Esophagus muscularis mucosa (tissue), 4 donors: ENCODE results near the gene ACER3. TPM values are rescaled to one million over a fixed set of nuclear protein-coding genes. Genes with fewer than 3 reads are reported as not detected.
"Not testable (repeated sequence)": the region's sequence is repeated elsewhere in the genome, so short reads cannot be mapped to it uniquely, and the experiment has no call there.

Experiments used
- DNase-seq: peaks from one replicate; pipeline ENCODE4 v3.0.0-alpha.2; 2017; ENCODE audit errors: extremely low spot score
- H3K27ac ChIP-seq, 4 donors: fragments of 200-600 bp; sonication (generic); replicated peaks in 1 of 4; 1 replicate in 3 of 4; 2 replicates in 1 of 4; pipeline ENCODE4 v1.5.1; 2016 to 2019; ENCODE audit warnings: mild to moderate bottlenecking in 1 of 4
- H3K27me3 ChIP-seq, 4 donors: fragments of 200-600 bp; sonication (generic); one replicate each; pipeline versions ENCODE4 v1.5.1 to v1.6.0; 2016 to 2019
- H3K36me3 ChIP-seq, 4 donors: fragments of 200-600 bp; sonication (generic); one replicate each; pipeline ENCODE4 v1.5.1; 2016 to 2019
- H3K4me1 ChIP-seq, 4 donors: fragments of 200-600 bp; sonication (generic); one replicate each; pipeline ENCODE4 v1.5.1; 2016 to 2019
- H3K4me3 ChIP-seq, 4 donors: fragments of 200-600 bp; sonication (generic); 1 replicate in 2 of 4; 2 replicates in 2 of 4; pipeline ENCODE4 v1.5.1; 2016 to 2019; ENCODE audit warnings: mild to moderate bottlenecking in 4 of 4, moderate library complexity in 1 of 4
- H3K9me3 ChIP-seq, 4 donors: fragments of 200-600 bp; sonication (generic); 1 replicate in 3 of 4; 2 replicates in 1 of 4; pipeline ENCODE4 v1.5.1; 2016 to 2019
- EP300 ChIP-seq: sonication (generic); formaldehyde crosslinking; IDR thresholded peaks from one replicate; pipeline ENCODE4 v1.6.1; 2017; ENCODE audit warnings: antibody characterized with exemption
- POLR2A ChIP-seq: fragments of 450-650 bp; IDR thresholded peaks from one replicate; pipeline ENCODE4 v1.6.1; 2017; ENCODE audit warnings: antibody characterized with exemption, moderate library complexity, mild to moderate bottlenecking, low read depth
- POLR2AphosphoS5 ChIP-seq, 2 donors: sonication (generic); formaldehyde crosslinking; IDR thresholded peaks; one replicate each; pipeline ENCODE4 v1.6.1; 2017; ENCODE audit warnings: antibody characterized with exemption in 2 of 2
- WGBS: methylation state at CpG from one replicate; pipeline ENCODE4 v1.1.5; 2018; 5-methylcytosine and 5-hydroxymethylcytosine counted together
- intact Hi-C: fragments of 100-400 bp; cut with DNase I; formaldehyde crosslinking; loops from one replicate; pipeline ENCODE4 v1.15.1; 2023
- total RNA-seq, 4 donors: library from RNA; depleted of rRNA; stranded (reverse); fragments of >200 nt; gene quantifications; one replicate each; pipeline versions ENCODE4 v1.1.0 to v1.2.1, GENCODE V29; 2016
- TF ChIP-seq, protein P1 (sequence below), 3 experiments: fragments of 200-600 bp in 2 of 3; fragments of 450-650 bp in 1 of 3; sonication (generic) in 2 of 3; IDR thresholded peaks; one replicate each; pipeline ENCODE4 v1.5.1; 2017 to 2019; ENCODE audit warnings: antibody characterized with exemption in 3 of 3, mild to moderate bottlenecking in 2 of 3, moderate library complexity in 1 of 3

Gene ACER3
- total RNA-seq, 4 donors from 2014 or later: 10.5 to 12.8 (median 11.2) TPM

DNA sequence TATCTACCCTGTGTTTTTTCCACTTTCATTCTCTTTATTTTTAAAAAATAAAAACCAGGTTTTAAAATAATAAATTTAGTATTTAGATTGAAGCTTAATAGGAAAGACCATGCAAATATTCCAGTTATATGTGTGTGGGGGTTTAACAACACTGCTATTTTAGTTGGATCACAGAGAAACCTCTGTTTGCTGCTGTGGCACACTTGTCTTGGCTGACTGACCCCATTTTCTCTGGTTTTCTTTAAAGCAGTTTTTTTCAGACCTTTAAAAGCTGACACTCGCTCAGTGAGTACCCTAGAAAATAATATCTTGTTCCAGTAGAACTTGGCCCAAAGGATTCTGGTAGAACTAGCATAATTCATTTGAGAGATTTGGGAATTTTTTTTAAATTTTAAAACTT lies 31.6 kb downstream of the ACER3 start:
- Histone ChIP-seq H3K36me3 (no peaks in the 10 kb centered on the region), H3K9me3 (no peaks in the 10 kb centered on the region), H3K4me1 (peaks cover 0 to 6% (median 0%) of the 10 kb centered on the region in 4 donors), H3K27me3 (no peaks in the 10 kb centered on the region), H3K27ac (no peak overlapping the region), H3K4me3 (no peak overlapping the region)
- WGBS: 91% methylated on average over 1 of the region's 1 CpG
- intact Hi-C loops: no loop called here
- TF ChIP-seq POLR2A (no peak), POLR2AphosphoS5 (IDR thresholded peaks at IDR 0.05) (no peak), EP300 (no peak)
- TF ChIP-seq, protein P1, sequence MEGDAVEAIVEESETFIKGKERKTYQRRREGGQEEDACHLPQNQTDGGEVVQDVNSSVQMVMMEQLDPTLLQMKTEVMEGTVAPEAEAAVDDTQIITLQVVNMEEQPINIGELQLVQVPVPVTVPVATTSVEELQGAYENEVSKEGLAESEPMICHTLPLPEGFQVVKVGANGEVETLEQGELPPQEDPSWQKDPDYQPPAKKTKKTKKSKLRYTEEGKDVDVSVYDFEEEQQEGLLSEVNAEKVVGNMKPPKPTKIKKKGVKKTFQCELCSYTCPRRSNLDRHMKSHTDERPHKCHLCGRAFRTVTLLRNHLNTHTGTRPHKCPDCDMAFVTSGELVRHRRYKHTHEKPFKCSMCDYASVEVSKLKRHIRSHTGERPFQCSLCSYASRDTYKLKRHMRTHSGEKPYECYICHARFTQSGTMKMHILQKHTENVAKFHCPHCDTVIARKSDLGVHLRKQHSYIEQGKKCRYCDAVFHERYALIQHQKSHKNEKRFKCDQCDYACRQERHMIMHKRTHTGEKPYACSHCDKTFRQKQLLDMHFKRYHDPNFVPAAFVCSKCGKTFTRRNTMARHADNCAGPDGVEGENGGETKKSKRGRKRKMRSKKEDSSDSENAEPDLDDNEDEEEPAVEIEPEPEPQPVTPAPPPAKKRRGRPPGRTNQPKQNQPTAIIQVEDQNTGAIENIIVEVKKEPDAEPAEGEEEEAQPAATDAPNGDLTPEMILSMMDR (IDR thresholded peaks at IDR 0.05): no peak
- no peak for DNase-seq

DNA sequence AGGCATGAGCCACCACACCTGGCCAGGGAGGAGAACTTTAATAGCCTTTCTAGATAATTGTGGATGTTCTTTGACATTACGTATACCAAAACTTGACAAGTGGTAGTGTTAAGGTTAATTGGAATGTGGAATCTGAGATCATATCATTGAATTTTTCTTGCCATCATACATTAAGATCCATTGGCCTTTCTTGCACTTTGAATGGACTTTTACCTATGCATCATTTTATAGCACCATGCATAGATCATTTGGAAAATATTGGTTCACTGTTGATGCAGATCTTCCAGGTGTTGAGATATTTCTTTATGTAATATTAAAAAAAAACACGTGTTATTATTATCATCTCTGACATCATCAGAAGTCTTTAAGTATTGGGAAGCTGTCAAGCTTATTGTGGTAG lies 36.5 kb downstream of the ACER3 start:
- intact Hi-C loops: no loop called here
- Histone ChIP-seq H3K4me1 (no peaks in the 10 kb centered on the region), H3K4me3 (no peak overlapping the region), H3K27me3 (no peaks in the 10 kb centered on the region), H3K36me3 (no peaks in the 10 kb centered on the region), H3K27ac (no peak overlapping the region), H3K9me3 (no peaks in the 10 kb centered on the region)
- WGBS: 94% methylated on average over 2 of the region's 2 CpGs
- TF ChIP-seq EP300 (no peak), POLR2AphosphoS5 (IDR thresholded peaks at IDR 0.05) (no peak), POLR2A (no peak)
- TF ChIP-seq, protein P1 (IDR thresholded peaks at IDR 0.05): no peak
- DNase-seq: no peak

DNA sequence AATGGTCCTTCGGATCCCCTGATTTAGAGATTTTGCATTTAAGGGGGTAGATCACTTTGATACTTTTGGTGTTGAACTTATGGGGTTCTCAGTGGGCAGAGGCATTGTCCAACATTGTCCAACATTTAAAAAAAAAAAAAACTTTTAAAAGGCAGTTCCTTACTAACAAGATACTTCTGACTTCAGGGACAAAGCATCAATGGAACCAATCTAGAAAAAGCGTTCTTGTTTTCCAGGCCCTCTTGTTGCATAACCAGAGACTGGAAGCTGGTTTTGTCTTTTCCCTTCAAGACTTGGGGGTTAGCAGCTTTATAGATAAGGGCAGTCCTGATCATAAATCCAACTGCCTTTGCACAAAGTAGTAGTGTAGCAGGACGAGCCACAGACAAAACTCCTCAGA lies 40.4 kb downstream of the ACER3 start:
- intact Hi-C loops: no loop called here
- DNase-seq: no peak
- Histone ChIP-seq H3K27ac (no peak overlapping the region), H3K4me3 (no peak overlapping the region), H3K4me1 (no peaks in the 10 kb centered on the region), H3K27me3 (no peaks in the 10 kb centered on the region), H3K9me3 (no peaks in the 10 kb centered on the region), H3K36me3 (no peaks in the 10 kb centered on the region)
- TF ChIP-seq EP300: no peak
- WGBS: 99% methylated on average over 3 of the region's 3 CpGs

DNA sequence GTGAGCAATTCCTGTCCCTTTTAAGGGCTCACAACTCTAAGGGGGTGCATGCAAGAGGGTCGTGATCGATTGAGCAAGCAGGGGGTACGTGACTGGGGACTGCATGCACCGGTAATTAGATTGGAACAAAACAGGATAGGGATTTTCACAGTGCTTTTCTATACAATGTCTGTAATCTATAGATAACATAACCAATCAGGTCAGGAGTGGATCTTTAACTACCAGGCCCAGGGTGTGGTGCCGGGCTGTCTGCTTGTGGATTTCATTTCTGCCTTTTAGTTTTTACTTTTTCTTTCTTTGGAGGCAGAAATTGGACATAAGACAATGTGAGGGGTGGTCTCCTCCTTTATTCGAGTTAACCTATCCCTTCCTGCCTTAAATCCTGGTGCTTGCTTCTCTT lies 40.9 kb downstream of the ACER3 start:
- H3K9me3 ChIP-seq, H3K27me3 ChIP-seq, H3K4me1 ChIP-seq, DNase-seq, H3K27ac ChIP-seq, H3K4me3 ChIP-seq, intact Hi-C loops, H3K36me3 ChIP-seq: not testable (repeated sequence)
- 95% methylated on average over 6 of the region's 6 CpGs for WGBS

DNA sequence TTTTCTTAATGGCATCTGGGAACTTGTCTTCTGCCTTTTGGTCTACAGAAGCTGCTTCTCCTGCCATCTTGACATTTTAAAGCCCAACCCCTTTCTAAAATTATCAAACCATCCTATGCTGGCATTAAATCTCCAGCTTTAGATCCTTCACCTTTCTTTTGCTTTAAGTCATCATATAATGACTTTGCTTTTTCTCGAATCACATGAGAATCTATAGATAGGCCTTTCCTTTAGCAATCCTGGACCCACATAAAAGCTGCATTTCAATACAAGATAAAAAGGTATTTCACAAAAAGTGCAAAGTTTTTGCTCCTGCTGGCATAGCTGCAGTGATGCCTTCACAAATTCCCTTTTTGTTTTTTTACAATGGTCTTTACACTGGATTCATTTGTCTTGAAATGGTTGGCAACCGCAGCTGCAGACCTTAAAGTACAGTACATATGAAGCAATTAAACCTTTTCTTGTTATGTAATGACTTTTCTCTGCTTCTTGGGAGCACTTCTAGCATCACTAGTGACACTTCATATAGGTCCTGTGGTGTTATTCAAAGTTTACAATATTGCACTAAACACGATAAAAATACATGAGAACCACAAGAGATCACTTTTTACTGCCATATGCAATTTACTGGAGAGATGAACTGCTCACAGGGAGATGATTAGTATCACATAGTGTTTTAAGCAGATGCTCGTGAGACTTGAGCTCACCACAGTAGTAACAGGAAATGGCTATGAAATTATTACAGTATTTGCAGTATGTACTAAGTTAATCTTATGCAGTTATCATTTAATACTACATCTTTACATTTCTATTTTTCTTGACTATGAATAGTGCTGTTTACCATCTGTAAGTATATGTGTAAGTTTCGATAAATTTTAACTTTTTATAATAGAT lies 41.6 kb downstream of the ACER3 start:
- intact Hi-C loops: no loop called here
- TF ChIP-seq POLR2A (no peak), POLR2AphosphoS5 (IDR thresholded peaks at IDR 0.05) (no peak), EP300 (no peak)
- TF ChIP-seq, protein P1 (IDR thresholded peaks at IDR 0.05): no peak
- H3K9me3 ChIP-seq: no peaks in the 10 kb centered on the region
- DNase-seq: no peak
- no peak overlapping the region for H3K27ac ChIP-seq
- no peaks in the 10 kb centered on the region for H3K36me3 ChIP-seq
- H3K4me1 ChIP-seq: no peaks in the 10 kb centered on the region
- 95% methylated on average over 5 of the region's 5 CpGs for WGBS
- H3K4me3 ChIP-seq: no peak overlapping the region
- H3K27me3 ChIP-seq: no peaks in the 10 kb centered on the region

DNA sequence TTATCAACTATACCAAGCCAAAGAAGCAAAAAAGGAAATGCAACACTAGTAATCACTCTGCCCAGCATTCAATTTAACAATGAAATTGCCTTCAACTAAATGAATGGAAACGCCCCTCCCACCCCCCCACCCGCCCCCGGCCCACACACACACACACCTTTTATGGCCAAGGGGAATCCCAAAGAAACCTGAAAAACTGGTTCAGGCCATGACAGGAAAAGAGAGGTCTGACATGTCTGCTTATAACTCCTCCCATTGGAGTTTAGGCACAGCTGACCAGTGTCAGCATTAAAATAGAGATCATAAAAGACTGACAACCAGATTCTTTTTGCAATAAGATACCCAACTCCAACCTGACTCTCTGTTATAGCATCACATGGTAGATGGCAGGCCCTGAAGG lies 42.6 kb downstream of the ACER3 start:
- intact Hi-C loops: no loop called here
- 38% methylated on average over 3 of the region's 3 CpGs for WGBS
- no peaks in the 10 kb centered on the region for H3K9me3 ChIP-seq
- H3K27me3 ChIP-seq: no peaks in the 10 kb centered on the region
- TF ChIP-seq, protein P1 (IDR thresholded peaks at IDR 0.05): no peak
- TF ChIP-seq POLR2A (no peak), EP300 (no peak), POLR2AphosphoS5 (IDR thresholded peaks at IDR 0.05) (no peak)
- H3K36me3 ChIP-seq: no peaks in the 10 kb centered on the region
- no peak overlapping the region for H3K4me3 ChIP-seq
- no peaks in the 10 kb centered on the region for H3K4me1 ChIP-seq
- DNase-seq: no peak
- no peak overlapping the region for H3K27ac ChIP-seq
